GM12878 (cell line): Measurements from ENCODE around the gene ATP2B1.

Experiments used
- CEBPB ChIP-seq, 2 experiments: fragments of 150-350 bp in 1 of 2; IDR thresholded peaks; 2 replicates each; pipeline ENCODE4 v1.6.1; 2012 to 2014; ENCODE audit warnings: low read depth in 2 of 2, low read length in 2 of 2, borderline replicate concordance in 1 of 2, inconsistent platforms in 1 of 2
- EED ChIP-seq: sonication (generic); IDR thresholded peaks from 2 replicates; pipeline ENCODE4 v1.6.1; 2016; ENCODE audit warnings: antibody characterized with exemption, low read depth
- IRF3 ChIP-seq: fragments of 450-650 bp; IDR thresholded peaks from 2 replicates; pipeline ENCODE4 v1.6.1; 2014; ENCODE audit warnings: mild to moderate bottlenecking
- NFIC ChIP-seq: IDR thresholded peaks from 2 replicates; pipeline ENCODE4 v1.6.1; 2012; ENCODE audit warnings: low read depth, mild to moderate bottlenecking, inconsistent platforms, low read length, moderate library complexity
- NRF1 ChIP-seq: conservative IDR thresholded peaks from 2 replicates; pipeline ENCODE4 v1.6.1; 2011; ENCODE audit warnings: mild to moderate bottlenecking, low read depth, low read length, improper control_type of control experiment
- SP1 ChIP-seq: IDR thresholded peaks from one replicate; pipeline ENCODE4 v1.6.1; 2011; ENCODE audit warnings: low read depth, low read length
- ZBTB4 ChIP-seq: fragments of 450-650 bp; formaldehyde crosslinking; IDR thresholded peaks from 2 replicates; pipeline ENCODE4 v1.4.0; 2022; ENCODE audit warnings: mild to moderate bottlenecking, moderate library complexity

GRCh38 chr12:89655841-89656240, 52.8 kb downstream of the ATP2B1 start:
- TF ChIP-seq CEBPB (IDR thresholded peaks at IDR 0.05; ENCODE audit: borderline replicate concordance in 1 of 2, low read depth in 2 of 2, low read length in 2 of 2), result no peak
- TF ChIP-seq IRF3, result no peak
- TF ChIP-seq NRF1, result no peak
- no peak for TF ChIP-seq EED
- no peak for TF ChIP-seq NFIC
- no peak for TF ChIP-seq ZBTB4
- TF ChIP-seq SP1, result no peak
